GM12875 (cell line): ENCODE data around the gene HECTD2.

Source experiments
- H3K4me3 ChIP-seq: one replicate; pipeline ENCODE4 v1.5.1; 2011; ENCODE audit warnings: low read depth, low read length, control low read depth
- TF ChIP-seq, protein P1 (sequence below): IDR thresholded peaks from 2 replicates; pipeline ENCODE4 v1.5.1; 2011; ENCODE audit warnings: low read depth, mild to moderate bottlenecking, control low read depth, inconsistent platforms, low read length, moderate library complexity, borderline replicate concordance; ENCODE audit not compliant: insufficient read depth

The HECTD2 gene

DNA sequence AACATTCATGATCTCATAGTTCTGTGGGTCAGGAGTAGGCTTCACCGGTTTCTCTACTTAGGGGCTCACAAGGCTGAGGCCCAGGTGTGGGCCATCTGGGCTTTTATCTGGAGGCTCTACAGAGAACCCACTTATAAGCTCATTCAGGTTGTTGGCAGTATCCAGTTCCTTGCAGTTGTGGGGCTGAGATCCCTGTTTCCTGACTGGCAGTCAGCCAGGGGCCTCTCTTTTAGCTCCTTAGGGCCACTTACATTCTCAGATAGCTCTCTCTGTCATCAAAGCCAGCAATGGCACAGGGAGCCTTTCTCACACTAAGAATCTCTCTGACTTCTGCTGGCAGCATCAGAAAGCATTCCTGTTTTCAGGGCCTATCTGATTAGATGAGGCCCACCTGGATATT, 18.2 kb upstream of the HECTD2 start:
- TF ChIP-seq, protein P1, sequence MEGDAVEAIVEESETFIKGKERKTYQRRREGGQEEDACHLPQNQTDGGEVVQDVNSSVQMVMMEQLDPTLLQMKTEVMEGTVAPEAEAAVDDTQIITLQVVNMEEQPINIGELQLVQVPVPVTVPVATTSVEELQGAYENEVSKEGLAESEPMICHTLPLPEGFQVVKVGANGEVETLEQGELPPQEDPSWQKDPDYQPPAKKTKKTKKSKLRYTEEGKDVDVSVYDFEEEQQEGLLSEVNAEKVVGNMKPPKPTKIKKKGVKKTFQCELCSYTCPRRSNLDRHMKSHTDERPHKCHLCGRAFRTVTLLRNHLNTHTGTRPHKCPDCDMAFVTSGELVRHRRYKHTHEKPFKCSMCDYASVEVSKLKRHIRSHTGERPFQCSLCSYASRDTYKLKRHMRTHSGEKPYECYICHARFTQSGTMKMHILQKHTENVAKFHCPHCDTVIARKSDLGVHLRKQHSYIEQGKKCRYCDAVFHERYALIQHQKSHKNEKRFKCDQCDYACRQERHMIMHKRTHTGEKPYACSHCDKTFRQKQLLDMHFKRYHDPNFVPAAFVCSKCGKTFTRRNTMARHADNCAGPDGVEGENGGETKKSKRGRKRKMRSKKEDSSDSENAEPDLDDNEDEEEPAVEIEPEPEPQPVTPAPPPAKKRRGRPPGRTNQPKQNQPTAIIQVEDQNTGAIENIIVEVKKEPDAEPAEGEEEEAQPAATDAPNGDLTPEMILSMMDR, result no peak
- no peak overlapping the region for H3K4me3 ChIP-seq

DNA sequence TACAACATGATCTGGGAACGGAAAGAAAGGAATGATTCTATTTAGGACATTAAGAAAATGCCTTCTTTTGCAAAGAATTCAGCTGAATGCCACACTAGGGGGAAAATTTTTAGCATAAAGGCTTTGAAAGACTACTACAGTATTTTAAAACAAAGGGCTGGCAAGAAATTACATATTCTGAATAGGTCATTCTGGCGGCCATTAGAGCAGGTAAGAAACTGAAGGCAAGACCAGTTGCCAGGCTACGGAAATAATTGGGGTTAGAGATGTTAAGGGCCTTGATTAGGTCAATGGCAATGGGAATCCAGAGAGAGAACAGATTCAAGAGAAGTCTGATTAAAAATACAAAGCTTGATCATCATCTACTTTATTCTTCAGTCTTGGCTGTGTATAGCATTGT, 3.8 kb upstream of the HECTD2 start:
- TF ChIP-seq, protein P1, result no peak
- H3K4me3 ChIP-seq, result no peak overlapping the region

DNA sequence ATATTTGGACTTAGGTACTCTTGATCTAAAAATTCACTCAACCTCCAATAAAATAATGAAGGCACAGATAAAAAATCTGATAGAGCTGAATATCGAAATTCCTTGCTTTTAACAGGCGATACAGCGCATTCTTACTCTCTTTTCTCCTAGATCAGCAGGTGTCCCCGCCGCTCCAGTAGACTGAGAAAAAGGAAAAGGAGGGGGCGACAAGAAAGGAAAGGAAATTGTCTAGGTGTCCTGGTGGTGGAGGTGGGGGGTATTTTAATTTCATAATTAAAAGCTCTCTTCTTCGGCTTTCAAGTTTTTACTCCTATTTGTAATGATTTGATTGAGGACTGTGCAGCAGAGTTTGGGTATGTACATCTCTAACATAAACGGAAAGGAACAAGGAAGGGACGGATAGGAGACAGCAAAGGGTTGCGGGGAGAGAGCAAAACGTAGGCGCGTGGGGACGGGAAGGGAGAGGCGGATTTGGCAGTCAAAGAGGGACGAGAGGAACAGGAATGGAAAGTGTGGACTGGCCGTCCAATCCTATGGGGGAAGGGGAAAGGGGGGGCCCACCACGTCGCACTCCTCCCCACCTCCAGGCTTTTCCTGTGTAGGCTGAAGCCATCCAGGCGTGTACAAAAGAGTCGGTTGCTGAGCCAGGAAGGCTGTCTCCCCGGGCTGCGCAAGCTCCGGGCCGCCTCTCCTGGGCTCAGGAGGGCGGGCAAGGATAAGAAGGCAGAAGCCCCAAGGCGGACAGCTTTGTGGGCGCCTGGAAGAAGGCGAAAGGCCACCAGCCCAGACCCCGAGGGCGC, 875 bp upstream of the HECTD2 start:
- H3K4me3 ChIP-seq, result peak overlapping the region; percentile 100
- TF ChIP-seq, protein P1, result no peak

DNA sequence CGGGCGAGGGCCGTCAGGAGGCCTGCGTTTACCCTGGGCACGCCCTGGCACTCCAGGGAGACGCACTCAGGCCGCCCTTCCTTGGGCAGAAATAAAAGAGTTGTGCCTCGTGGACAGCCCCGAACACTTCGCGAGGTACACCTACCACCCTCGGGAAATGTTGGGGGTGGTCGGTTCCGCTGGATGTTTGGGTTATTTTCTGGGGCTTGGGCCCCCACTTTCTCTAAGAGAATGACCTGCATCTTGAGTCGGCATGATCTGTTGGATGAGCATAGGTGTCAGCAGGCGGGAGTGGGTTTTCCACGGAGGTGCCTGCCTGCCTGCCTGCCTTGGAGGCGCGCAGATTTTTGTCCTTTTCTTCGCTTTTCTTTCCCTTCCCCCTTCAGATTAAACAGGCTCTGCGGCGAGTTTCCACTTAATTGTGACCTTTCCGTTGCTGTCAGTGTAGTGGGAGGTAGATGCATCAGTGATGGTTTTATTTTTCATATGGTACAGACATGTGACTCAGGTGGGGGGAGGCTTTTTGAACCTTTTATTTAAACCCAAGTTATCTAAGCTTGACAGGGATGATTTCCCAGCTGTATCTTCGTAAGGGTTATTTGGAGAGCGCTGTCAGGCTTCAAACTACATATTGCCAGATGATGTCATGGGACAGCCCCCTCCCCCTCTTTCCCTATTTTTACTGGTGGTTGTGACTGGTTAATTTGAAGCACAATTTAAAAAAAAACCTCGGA, 661 bp downstream of the HECTD2 start:
- TF ChIP-seq, protein P1, result no peak
- peak overlapping the region; percentile 65 for H3K4me3 ChIP-seq

DNA sequence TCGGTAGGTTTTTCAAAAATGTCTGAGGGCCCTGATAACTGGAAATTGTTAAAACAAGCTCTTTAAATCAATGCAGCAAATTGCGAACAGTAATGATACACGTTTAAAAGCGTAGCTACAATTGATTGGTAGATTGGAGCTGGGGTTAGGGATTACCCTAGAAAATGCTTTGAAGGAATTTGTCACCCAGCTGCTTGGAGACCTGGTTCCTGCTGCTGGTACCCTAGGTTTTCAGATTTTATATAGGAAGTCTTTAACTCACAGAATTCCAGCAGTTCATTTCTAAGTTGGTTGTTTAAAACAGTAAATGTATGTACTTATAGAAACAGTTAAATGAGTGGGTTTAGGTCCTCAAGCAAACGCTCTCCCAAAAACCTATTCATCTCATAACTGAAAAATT, 1.5 kb downstream of the HECTD2 start:
- no peak overlapping the region for H3K4me3 ChIP-seq
- TF ChIP-seq, protein P1, result no peak

DNA sequence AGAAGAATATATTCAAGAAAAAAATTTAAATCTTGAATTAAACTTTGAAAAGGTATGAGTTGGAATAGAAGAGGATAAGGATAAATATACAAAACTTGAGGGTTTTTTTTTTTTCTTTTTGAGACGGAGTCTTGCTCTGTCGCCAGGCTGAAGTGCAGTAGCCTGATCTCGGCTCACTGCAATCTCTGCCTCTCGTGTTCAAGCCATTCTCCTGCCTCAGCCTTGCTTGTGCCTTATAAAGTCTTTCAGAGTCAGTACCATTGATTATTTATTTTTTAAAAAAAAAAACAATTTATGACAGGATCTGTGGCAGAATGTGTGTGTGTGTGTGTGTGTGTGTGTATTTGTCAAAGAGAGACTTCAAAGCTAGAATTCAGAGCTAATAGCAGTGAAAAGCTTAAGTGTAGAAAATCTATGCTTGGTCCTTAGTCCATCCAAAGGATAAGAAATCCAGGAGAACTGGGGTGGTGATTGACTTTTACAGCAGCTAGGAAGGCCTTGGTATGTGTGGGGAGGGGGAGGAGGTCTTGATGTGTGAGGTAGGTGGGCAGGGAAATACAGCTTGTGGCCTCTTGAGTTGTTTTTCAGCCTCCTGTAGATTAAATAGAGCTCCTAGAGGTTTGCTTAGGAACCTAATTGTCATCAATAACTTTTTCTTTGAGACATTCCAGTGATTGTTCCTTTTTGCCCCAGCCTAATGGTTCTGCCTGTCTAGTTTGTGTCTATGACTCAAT, 2.4 kb downstream of the HECTD2 start:
- TF ChIP-seq, protein P1, result no peak
- H3K4me3 ChIP-seq, result no peak overlapping the region
